ENCODE measurements around the gene ADGRE1. TPM values are rescaled to one million over a fixed set of nuclear protein-coding genes. Genes with fewer than 3 reads are reported as not detected.
A peak's percentile ranks its signal among the peaks of the same experiment; 100 is the strongest.

ADGRE1 gene
- polyA plus RNA-seq, 1 of the 3 experiments (the other 2 are of a cell fraction): 8.9 TPM

GRCh38 chr19:6947745-6948144, 60.4 kb downstream of the ADGRE1 start:
- Histone ChIP-seq H2AFZ (ENCODE audit: low read depth) (peak overlapping the region; percentile 83), H3F3A (replicated peaks; ENCODE audit: insufficient read depth) (peaks cover 5% of the 10 kb centered on the region), H3K27me3 (ENCODE audit: insufficient read depth) (no peaks in the 10 kb centered on the region; the same call in 1 of the 2 replicates), H3K79me2 (ENCODE audit: insufficient read depth) (no peaks in the 10 kb centered on the region), H3K9me3 (no peaks in the 10 kb centered on the region), H3K9me2 (no peaks in the 10 kb centered on the region), H3K4me2 (peak overlapping the region; percentile 61; the same call in 1 of the 2 replicates), H3K9ac (no peak overlapping the region), H4K20me1 (ENCODE audit: insufficient read depth) (no peaks in the 10 kb centered on the region), H3K4me3 (ENCODE audit: low read depth in 2 of 2, low read length in 1 of 2) (peak overlapping the region in 1 of 2 experiments; percentile 24; a peak in 1 of 4 replicates), H3K27ac (ENCODE audit: low read depth in 2 of 2, low read length in 1 of 2) (peak overlapping the region in 1 of 2 experiments; percentile 64; a peak in 2 of 4 replicates), H3K36me3 (replicated peaks in 1 of 2; ENCODE audit: control insufficient read depth in 1 of 2, insufficient read depth in 2 of 2, low read length in 1 of 2) (no peaks in the 10 kb centered on the region), H3K4me1 (ENCODE audit: control insufficient read depth in 1 of 2, insufficient read depth in 2 of 2, low read depth in 1 of 2, low read length in 1 of 2) (no peaks in the 10 kb centered on the region)
- WGBS (ENCODE audit: low lambda C conversion rate): 6% methylated on average over 5 of the region's 5 CpGs
- ChIA-PET CTCF (interaction anchor here (1.9 kb wide), 1 partner anchor 16 kb away, joined by 6 read pairs; no protein-coding TSS in a partner anchor), POLR2A (no interaction called here)
- DNase-seq: no peak
- TF ChIP-seq REST (IDR thresholded peaks at IDR 0.05; ENCODE audit: low read depth, low read length) (no peak), EP300 (IDR thresholded peaks at IDR 0.05; ENCODE audit: borderline replicate concordance in 1 of 2, low read depth in 1 of 2, low read length in 1 of 2) (no peak), RXRA (IDR thresholded peaks at IDR 0.05; ENCODE audit: borderline replicate concordance, low read depth) (no peak), MAX (IDR thresholded peaks at IDR 0.05; ENCODE audit: low read depth) (peak; percentile 53), ZBTB33 (IDR thresholded peaks at IDR 0.05; ENCODE audit: borderline replicate concordance, low read depth) (no peak), NRF1 (IDR thresholded peaks at IDR 0.05; ENCODE audit: low read depth, low read length) (no peak), CTCF (IDR thresholded peaks at IDR 0.05) (no peak), EZH2phosphoT487 (IDR thresholded peaks at IDR 0.05; ENCODE audit: borderline replicate concordance, low read depth) (no peak), FOSL2 (IDR thresholded peaks at IDR 0.05; ENCODE audit: borderline replicate concordance, low read depth) (peak; percentile 79; the same call in 1 of the 2 replicates), FOXJ3 (CRISPR knock-in tag; IDR thresholded peaks at IDR 0.05) (no peak), TEAD4 (IDR thresholded peaks at IDR 0.05; ENCODE audit: borderline replicate concordance, insufficient read depth) (no peak), GATA2 (CRISPR knock-in tag; IDR thresholded peaks at IDR 0.05) (no peak), FOXM1 (IDR thresholded peaks at IDR 0.05; ENCODE audit: low read depth) (no peak), NFIC (IDR thresholded peaks at IDR 0.05; ENCODE audit: borderline replicate concordance) (no peak), ELF1 (IDR thresholded peaks at IDR 0.05) (peak; percentile 46; the same call in 1 of the 2 replicates), JUND (IDR thresholded peaks at IDR 0.05) (peak; percentile 81), SMC3 (IDR thresholded peaks at IDR 0.05; ENCODE audit: low read depth, low read length) (no peak), GABPA (IDR thresholded peaks at IDR 0.05; ENCODE audit: low read depth) (peak; percentile 73), MXI1 (IDR thresholded peaks at IDR 0.05; ENCODE audit: low read depth, low read length) (no peak), RCOR1 (IDR thresholded peaks at IDR 0.05; ENCODE audit: low read length) (no peak), IRF3 (IDR thresholded peaks at IDR 0.05; ENCODE audit: low read depth, low read length) (no peak), CHD2 (IDR thresholded peaks at IDR 0.05; ENCODE audit: low read length, partially characterized antibody) (no peak), PBX3 (IDR thresholded peaks at IDR 0.05) (peak; percentile 89), TCF12 (IDR thresholded peaks at IDR 0.05) (peak; percentile 77), POLR2AphosphoS5 (IDR thresholded peaks at IDR 0.05; ENCODE audit: low read depth, low read length) (no peak), RFX5 (IDR thresholded peaks at IDR 0.05; ENCODE audit: low read length) (no peak)

All from SK-N-SH (cell line).